C1 segment of cervical spinal cord (tissue), 14 donors: ENCODE measurements around the gene CD164L2.
"Not testable (repeated sequence)": the region's sequence is repeated elsewhere in the genome, so short reads cannot be mapped to it uniquely, and the experiment has no call there.

ENCODE experiments used
- DNase-seq, 14 donors: peaks; one replicate each; lab custom pipeline; 2025; lab: John Stamatoyannopoulos, UW

CD164L2 gene

GRCh38 chr1:27383039-27383605 is at the start of gene CD164L2:
CD164L2 (minus strand) TSS chr1:27383333; CDS start chr1:27383239, 94 bp downstream.
- no peak for DNase-seq

- DNase-seq: not testable (repeated sequence)
Measured at GRCh38 chr1:27432725-27433124, 49.6 kb upstream of the CD164L2 start.

GRCh38 chr1:27431601-27431940 is 48.4 kb upstream of the CD164L2 start:
- DNase-seq: no peak

DNA sequence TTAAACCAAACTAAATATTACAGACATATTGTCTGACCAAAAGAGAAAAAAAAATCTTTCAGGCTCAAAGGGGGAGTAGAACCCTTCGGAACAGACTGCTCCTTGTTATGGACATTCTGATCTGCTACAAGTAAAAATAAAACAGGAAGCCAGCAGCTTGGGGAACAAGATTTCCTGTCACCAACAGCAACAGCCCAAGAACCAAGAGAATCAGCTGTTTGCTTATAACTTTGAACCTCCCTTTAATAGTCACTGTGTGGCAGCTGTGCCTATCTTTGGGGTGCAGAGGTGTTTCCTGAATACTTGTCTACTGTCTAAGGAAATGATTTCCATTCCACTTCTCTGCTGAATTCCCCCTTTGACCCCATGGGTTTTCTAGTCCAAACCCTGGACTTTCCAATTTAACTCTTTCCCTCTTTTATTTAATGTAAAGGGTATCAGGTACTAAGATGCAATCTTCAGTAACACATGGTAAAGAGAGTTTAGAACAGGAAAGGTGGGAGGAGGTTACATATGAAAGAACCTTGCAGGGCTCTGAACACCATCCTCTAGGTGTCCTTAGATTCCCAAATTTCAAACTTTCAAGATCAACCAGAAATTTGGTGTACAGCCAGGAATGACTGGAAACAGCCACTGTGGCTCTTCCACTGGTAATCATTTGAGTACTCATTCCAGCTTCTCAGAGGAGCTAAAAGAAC is 47.9 kb upstream of the CD164L2 start:
- peak in 6 of 14 donors; percentile 19 to 56 (median 32) for DNase-seq

GRCh38 chr1:27429029-27429425 is 45.9 kb upstream of the CD164L2 start:
- no peak for DNase-seq

DNA sequence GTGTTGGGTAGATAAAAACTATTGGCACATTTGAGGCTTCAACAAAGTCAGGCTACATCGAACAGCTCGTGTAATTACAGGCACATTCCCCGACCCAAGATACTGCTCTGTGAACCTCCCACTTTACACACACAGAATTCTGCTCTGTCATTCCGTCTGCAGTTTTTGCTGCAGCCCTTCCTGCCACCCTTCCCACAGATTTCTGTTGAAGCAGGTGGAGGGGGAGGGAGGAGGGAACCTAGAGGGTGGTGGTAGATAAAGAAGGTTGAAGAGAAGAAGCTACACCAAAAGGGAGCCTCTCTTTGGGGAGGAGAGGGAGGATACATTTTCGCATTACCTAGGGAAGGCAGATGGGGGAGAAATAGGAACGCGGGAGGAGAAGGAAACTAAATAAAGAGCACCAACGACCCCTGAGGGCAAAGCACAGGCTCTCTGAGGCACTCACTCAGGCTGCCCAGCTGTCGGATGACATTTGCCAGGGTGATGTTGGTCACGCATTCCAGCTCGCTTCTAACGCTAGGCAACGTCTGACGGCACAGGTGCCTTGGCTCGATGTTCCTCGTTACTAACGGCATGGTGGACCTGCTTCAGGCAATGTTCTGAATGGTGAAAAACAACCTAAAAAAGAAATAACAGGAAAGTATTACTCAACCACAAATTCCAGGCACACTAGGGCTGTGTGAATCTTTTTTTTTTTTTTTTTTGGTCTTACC is 45.3 kb upstream of the CD164L2 start:
- peak in 6 of 14 donors; percentile 7 to 64 (median 52) for DNase-seq

- DNase-seq: no peak
Measured at GRCh38 chr1:27427816-27428315, 44.7 kb upstream of the CD164L2 start.

GRCh38 chr1:27427329-27427728 is 44.2 kb upstream of the CD164L2 start:
- peak in 4 of 14 donors; percentile 8 to 36 (median 24) for DNase-seq

- DNase-seq: no peak
Measured at GRCh38 chr1:27423709-27424108, 40.6 kb upstream of the CD164L2 start.

GRCh38 chr1:27418326-27419185 is 35.4 kb upstream of the CD164L2 start:
- DNase-seq: peak in 12 of 14 donors; percentile 10 to 87 (median 64)

DNA sequence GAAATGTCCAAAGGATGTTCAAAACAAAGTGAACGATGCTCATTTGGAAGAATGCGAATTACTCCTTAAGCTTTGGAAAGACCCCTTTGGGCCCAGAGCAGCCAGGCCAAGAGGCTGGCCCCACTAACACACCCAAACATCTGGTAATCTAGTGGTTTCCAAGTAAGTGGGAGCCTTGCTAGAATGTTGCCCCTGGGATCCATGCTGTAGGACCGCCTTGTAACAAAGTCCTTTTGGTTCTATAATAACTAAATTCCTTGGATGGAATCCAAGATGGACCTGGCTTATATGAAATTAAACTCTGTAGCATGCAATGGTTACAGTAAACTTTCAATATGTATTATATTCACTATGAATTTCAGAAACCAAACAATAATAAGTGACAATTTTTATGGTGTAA is 34.6 kb upstream of the CD164L2 start:
- DNase-seq: no peak

GRCh38 chr1:27416387-27417111 is 33.4 kb upstream of the CD164L2 start:
- peak in 6 of 14 donors; percentile 15 to 37 (median 29) for DNase-seq

DNA sequence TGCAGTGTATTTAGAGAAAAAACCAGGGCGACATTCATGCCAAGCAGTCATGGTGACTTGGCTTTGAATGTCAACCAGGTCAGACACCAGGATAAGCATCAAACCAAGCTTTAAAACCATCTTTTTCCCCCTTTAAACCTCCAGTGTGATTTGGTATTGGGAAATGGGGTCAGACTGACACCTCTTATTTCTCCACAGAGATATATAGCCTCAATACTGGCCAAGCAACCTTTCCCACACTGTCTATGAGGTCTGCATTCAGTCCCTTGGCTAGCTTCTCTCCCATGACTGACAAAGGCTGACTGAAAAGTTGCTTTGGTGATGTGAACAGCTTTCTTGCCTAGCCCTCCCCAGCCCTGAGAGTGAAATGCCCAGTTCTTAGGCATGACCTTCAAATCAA is 31.0 kb upstream of the CD164L2 start:
- peak in 4 of 14 donors; percentile 28 to 55 (median 41) for DNase-seq

GRCh38 chr1:27413004-27413403 is 29.9 kb upstream of the CD164L2 start:
- no peak for DNase-seq

GRCh38 chr1:27412502-27412901 is 29.4 kb upstream of the CD164L2 start:
- DNase-seq: no peak

- DNase-seq: no peak
Measured at GRCh38 chr1:27410709-27411108, 27.6 kb upstream of the CD164L2 start.

GRCh38 chr1:27409669-27410068 is 26.5 kb upstream of the CD164L2 start:
- no peak for DNase-seq

DNA sequence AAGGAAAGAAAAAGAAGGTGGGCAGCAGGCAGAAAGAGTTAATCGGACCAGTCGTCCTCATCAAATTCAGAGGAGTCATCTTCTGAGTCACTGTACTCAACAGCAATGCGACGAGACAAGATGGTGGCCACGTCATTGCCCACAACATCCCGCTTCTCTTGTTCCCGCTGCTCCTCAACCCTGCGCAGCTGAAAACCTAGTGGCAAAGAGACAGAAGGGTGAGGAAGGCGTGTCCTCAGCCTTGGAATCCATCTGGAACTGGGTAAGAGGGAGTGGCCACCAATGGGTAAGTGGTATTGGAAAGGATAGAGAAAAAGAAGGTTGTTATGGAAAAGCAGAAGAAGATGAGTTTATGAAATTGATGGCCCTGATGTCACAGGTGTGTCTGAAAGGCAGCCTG is 25.0 kb upstream of the CD164L2 start:
- no peak for DNase-seq

DNA sequence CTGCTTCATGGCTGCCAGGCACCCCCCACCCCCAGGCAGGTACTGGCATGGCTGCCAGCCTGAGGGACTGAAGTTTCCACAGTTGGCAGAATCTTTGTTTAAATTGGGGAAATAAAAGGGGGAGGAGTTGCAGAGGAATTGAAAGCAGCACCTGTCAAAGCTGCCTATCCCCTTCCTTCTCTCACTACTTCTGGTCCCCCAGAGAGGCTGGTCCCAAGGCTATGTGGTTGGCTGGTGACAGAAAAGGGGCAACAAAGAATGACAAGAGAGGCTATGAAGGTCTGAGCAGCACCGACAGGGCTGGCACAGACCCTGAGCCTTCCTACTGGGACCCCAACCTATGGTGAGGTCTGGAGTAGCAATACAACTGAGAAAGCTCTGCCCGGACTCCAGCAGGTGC is 23.7 kb upstream of the CD164L2 start:
- not testable (repeated sequence) for DNase-seq

GRCh38 chr1:27406362-27406680 is 23.2 kb upstream of the CD164L2 start:
- DNase-seq: peak in 8 of 14 donors; percentile 31 to 87 (median 60)
